Measurements from ENCODE around the gene HBZ. TPM values are rescaled to one million over a fixed set of nuclear protein-coding genes. Genes with fewer than 3 reads are reported as not detected.
"Not testable (repeated sequence)": the region's sequence is repeated elsewhere in the genome, so short reads cannot be mapped to it uniquely, and the experiment has no call there.

HBZ gene
- not detected for polyA plus RNA-seq (2013, experiment 1 of 2; ENCODE audit: insufficient read length)
- not detected for polyA plus RNA-seq (2013, experiment 2 of 2; ENCODE audit: insufficient read length)

DNA sequence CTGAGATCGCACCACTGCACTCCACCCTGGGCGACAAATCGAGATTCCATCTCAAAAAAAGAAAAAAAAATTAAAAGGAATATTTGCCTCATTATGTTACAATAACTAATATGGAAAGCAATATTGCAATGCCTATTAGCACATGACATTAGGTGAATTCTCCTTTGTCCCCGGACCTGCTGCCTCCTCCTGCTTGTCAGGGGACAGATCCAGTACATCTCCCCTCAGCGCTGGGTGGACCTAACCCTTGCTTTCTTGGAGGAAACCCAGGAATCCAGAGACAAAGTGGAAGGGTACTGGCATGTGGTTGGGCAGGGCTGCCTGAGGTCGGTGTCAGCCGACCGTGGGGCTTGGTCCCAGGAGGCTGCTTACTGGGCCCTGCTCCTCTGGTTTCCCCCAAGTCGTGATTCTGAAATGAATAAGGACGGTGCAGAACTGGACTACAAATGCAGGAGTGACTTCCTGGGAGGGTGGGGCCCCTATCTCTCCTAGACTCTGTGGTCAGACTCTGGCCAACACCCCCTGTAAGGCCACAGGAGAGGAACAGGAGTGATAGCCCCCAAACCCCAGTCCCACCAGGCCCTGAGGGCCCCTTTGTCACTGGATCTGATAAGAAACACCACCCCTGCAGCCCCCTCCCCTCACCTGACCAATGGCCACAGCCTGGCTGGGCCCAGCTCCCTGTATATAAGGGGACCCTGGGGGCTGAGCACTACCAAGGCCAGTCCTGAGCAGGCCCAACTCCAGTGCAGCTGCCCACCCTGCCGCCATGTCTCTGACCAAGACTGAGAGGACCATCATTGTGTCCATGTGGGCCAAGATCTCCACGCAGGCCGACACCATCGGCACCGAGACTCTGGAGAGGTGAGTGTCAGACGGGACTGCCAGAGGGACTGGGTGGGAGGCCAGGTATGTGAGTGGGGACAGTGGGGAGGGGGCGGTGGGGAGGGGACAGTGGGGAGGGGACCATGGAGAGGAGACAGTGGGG, at the start of gene HBZ:
HBZ (plus strand) TSS at position 504 of the 988 bp plus-strand sequence; CDS start at position 770, 266 bp downstream.
- no peak for DNase-seq

DNA sequence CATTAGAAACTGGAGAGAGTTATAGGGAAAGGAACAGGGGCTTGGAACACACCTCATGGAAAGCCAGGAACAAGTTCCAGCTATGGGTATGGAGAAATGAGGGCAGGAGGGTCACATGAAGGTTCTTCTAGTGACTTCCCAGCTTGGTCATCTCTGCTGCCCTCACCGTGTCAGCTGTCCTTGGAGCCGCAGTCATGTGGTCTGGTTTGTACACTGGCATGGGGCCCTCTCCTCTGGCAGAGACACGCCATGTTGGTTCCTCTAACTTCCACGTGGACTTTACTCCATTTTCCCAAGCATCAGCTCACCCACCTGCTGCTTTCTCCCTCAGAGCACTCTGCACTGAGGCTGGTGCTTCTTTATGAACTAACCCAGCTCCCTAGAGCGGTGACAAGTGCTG, 48.1 kb upstream of the HBZ start:
- no peak for DNase-seq

DNA sequence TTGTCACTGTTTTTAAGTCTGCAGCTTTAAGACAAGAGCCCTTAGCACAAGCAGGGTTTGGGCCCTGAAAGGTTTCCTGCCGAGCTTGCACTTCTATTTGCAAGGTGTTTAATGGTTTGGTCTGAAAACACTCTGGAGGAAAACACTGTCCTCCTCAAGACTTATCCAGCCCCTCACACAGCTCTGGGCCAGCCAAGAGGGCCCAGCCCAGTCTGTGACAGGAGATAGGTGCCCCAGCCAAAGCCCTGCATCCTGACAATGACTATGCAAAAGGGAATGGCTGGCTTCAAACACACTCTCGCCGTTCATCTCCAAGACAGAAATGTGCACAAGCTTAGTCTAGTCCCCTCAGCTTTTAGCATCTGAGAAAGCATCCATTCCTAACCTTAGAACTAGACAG, 47.5 kb upstream of the HBZ start:
- no peak for DNase-seq

DNA sequence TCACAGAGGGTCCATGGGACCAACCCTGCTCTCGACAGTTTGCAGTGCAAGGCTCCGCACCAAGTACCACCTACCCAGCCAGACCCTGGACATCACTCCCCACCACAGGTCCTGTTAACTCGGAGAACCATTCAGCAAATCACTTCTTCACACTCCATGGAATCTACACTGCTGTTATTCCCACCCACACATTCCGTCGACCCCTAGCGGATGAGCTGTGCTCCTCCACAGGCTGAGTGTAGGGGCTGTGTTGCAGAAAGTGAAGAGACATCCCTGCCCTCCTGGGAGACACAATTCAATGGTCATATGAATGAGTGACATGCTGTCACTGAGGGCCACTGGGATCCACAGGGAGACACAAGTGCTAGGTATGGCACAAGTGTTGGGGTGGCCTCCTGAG, 46.9 kb upstream of the HBZ start:
- DNase-seq, result no peak

DNA sequence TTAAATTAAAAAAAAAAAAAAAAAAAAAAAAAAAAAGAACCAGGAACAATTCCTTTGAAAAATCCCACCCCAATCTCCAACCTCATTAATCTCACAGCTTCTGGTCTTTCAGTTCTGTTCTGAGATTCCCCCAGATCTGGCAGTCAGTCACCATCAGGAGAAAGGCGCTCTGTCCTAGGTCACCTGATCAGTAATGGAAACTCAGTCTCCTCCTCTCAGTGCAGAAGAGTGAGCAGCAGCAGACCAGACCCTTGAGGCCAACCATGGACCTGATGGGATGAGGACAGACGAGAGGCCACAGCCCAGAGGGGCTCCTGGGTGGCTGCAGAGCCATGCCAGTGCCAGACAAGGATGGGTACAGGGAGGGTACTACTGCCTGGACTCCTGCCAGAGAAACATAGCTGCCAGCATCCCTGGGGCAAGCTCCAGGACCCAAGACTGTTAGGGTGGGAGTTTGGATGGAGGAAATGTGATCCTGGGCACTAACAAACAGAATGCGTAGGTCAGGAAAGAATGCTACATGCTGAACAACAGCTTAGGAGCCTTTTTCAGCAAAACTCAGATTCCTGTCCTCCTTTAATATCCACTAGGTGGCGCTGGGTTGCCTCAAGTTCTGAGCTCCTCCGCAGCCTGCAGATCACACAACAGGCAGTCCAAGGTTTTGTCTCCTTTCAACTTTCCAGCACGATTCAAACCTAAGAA, 45.7 kb upstream of the HBZ start:
- DNase-seq, result peak; percentile 71

DNA sequence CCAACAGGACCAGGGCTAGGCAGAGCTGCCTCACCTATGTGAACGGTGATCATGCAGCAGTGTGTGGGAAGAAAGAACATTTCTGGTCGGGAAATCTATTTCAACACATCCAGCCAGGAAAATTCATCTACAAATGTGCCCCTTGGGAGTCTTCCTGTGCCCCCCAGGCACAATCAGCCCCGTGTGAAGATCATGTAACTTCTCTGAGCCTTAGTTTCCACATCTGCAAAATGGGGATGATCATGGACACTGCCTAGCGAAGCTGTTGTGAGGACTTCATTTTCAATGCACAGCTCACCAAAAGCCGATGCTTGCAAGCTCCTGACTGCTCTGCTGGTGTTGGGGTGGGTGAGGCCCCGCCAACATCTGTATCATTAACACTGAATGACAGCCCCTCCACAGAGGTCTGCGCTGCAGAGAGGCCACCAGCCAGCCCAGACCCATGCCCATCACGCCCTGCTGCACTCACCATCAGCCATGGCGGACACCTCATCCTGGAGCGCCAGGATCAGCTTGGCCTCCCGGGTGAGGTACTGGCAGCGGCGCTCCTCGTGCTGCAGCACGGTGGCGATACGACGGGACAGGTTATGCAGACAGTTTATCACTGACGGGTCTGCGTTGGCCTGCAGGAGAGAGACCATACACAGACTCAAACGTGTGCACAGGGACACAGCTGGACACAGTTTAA, 40.1 kb upstream of the HBZ start:
- no peak for DNase-seq

DNA sequence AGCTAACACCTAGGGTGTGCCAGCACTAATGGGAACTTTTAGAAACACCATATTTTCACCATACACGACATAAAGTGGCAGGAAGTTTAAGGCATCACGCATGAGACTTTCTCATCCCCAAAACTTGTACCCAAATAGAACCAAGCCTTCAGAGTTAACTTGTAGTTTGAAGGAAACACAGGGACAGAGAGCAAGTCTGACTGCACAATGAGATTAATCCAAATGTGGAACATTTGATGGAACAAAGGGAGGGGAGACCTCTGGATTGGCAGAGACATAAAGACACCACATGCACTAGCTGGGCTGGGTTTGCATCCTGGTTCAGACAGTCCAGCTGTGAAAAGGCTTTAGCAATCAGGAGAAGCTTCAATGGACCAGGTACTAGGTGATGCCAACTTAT, 38.1 kb upstream of the HBZ start:
- no peak for DNase-seq

DNA sequence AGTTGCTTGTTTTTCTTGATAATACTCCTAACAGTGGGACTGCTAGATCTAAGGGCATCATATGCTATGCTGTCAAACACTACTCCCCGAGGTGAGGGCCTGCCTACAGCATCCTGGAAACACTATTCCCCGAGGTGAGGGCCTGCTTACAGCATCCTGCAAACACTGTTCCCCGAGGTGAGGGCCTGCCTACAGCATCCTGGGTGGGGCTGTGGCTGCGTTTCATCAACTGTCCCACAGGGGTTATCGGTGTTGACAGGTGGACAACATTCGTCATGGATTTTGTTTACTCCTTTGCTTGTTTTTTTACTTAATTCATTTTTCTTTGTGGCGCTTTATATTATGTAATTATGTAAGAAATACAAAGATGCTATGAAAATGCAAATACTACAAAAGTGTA, 36.4 kb upstream of the HBZ start:
- DNase-seq, result no peak

DNA sequence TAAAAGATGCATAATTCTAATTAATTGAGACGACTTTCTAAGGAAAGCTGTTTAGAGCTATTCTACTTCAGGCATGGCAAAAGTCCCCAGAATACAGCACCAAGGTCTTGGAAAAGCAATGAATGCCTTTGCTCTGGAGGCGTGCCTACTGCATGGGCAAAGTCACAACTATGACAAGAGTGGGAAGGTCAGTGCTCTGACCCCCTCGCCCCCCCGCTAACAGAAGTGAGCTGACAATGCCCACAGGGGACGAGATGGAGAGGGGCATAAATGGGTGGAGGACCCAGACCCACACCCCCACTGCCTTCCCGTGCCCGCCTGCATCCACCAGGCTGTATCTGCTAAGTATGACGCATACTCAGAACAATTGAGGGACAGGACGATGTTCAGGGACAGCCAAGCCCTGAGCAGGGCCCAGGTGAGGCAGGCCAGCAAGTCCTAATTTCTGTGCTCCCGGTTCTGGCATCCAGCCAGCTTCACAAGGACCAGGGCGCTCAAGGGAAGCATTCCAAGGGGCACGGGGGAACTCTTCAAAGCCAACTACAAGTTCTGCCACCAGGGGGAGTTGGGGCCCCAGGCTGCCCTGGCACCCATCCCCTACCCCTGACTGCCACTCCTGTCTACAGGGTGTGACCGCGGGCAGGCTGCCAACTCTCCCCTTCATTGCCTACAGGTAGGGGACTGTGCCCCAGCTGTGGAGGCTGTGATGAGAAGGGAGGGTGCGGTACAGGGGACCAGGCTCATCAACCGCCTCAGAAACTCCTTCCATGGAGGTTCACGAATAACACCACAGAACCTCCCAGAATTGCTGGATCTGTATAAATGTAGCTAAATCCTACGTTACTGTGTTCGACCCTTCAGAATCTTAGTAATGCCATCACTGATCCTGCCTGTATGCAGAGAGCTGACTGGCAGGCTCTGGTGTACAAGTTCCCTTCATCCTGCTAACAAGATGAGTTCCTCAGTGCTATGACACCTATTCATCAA, 34.8 kb upstream of the HBZ start:
- DNase-seq, result peak; percentile 57

DNA sequence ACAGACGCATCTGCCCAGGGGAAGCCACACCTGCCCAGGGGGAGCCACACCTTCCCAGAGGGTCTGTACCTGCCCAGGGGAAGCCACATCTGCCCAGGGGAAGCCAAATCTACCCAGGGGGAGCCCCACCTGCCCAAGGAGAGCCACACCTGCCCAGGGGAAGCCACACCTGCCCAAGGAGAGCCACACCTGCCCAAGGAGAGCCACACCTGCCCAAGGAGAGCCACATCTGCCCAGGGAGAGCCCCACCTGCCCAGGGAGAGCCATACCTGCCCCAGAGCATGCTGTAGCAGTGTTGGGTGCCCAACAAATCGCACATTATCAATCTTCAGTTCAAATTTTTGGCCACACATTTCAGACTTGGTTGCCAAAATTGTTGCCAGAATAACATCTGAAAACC, 33.6 kb upstream of the HBZ start:
- no peak for DNase-seq

DNA sequence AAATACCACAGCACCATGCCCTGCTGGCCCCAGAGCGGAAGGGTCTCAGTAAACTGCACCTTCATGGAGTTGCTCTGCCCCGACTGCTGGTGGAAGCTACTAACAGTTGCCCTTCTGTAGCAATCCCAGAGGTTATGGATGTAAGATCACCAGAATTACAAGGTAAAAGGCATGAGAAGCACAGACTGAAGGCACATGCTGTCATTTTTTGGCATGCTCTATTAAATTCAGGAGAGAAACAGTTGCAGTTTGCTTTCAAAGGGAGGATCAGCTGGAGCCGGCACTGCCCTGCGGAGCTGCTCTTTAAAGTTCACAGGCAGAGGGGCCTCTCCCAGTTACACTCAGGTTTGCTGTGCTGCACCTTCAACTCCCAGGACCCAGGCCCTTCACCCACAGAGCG, 33.1 kb upstream of the HBZ start:
- no peak for DNase-seq

DNA sequence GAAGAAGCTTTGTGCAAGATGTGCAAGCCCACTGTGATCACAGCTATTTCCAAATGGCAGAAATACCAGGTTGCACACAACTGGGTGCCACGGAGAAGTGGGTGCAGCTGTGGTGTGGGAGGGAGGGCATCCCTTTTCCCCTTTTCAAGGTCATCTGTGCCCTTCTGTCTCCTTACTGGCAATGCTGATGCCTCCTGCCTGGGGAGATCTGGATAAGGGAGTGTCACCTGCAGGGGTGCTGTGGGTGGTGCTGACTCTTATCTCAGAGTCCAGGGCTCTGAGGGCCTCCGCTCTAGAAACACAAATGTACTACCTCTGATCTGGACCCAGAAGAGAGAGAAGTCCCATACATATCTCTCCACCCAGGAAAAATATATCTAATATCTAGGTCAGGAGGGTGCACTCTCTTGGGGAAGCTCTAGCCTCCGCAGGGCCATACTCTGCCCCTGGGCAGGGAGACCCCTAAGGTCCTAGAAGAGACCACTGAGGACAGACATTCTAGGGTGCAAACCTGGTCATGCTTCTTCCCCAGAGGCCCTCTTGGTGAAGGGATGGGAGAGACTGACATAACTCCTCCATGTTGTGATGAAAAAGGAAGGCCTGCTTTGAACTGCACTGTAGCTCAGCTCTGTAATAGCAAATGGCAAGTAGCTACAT, 32.5 kb upstream of the HBZ start:
- no peak for DNase-seq

DNA sequence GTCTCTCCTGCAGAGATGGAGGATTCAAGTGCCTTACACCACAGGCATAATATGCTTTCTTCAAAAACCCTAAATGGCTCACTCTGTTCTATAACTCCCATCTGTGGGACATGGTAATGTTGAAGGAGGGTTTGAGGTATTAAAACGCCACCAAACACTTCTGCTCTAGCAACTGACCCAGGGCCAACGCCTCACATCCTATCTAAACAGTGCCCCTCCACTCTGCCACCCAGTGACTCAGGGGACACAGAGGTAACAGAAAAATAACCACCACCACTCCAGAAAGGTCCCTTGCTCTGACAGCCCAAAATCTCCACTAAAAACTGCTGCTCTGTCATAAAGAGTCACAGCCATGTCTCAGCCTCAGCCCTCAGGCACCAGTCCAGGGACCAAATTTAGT, 31.7 kb upstream of the HBZ start:
- no peak for DNase-seq

DNA sequence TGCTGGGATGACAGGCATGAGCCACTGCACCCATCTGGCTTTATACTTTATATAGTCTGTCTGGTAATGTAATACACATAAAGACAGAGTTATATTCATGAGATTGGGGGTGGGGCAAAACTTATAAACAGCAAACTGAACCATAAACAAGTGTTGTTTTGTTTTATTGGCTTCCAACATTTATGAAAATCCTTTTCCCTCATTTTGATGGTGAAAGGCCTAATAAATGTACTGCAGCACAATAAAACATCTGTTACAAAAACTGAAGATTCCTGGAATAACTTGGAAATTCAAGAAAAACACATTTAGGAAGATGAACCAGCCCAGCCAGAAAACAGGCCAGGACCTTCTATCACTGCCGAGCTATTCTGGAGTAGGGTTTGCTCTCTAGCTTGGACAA, 30.1 kb upstream of the HBZ start:
- no peak for DNase-seq

DNA sequence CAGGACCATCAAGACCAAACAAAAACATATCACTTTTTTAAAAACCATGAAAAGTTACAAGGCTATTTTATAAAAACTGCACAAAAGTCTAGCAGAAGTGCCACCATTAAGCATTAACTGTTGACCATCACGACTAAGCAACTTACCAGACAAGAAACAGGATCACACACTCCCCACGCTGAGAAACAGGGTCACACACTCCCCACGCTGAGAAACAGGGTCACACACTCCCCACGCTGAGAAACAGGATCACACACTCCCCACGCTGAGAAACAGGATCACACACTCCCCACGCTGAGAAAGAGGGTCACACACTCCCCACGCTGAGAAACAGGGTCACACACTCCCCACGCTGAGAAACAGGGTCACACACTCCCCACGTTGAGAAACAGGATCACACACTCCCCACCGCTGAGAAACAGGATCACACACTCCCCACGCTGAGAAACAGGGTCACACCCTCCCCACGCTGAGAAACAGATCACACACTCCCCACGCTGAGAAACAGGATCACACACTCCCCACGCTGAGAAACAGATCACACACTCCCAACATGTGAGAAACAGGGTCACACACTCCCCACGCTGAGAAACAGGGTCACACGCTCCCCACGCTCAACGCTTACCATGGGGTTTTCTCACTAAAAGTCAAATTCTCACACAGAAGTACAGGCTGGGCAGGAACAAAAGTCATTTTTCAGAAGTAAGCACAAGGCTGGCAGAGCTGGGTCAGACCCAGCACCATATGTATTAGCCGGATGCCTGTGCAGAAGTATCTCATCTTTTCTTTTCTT, 28.7 kb upstream of the HBZ start:
- not testable (repeated sequence) for DNase-seq

DNA sequence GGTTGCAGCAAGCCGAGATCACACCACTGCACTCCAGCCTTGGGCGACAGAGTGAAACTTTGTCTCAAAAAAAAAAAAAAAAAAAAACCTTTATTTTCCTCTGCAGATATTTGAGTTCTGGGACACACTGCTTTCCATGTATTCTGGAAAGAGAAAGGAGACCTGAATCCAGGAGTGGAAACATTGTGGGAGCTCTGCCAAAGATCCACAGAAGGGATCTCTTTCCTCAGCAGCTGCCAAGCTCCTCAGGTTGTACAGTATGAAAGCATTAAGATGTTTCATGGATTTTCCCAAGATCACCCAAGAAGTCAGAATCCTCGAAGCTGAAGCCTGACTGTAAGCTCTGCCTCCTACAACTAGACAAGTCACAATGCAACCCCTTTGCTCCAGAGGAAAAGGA, 27.4 kb upstream of the HBZ start:
- DNase-seq, result no peak

DNA sequence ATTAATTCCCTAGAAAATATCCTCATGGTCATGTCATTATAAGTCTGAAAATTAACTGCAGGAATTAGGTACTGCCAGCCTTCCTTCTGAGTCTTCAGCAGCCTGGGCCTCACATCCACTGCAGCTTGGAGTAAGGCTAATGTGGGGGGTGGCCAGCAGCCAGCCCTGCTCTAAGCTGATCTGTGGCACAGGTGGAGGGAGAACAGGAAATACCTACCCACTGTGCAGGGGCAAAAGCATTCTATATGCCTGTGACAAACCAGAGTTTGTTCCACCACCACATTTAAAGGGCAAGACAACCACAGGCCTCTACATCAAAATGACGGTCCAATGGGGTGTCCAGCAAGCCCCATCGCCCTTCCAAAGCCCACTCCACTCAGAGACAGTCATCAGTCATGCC, 23.4 kb upstream of the HBZ start:
- no peak for DNase-seq

DNA sequence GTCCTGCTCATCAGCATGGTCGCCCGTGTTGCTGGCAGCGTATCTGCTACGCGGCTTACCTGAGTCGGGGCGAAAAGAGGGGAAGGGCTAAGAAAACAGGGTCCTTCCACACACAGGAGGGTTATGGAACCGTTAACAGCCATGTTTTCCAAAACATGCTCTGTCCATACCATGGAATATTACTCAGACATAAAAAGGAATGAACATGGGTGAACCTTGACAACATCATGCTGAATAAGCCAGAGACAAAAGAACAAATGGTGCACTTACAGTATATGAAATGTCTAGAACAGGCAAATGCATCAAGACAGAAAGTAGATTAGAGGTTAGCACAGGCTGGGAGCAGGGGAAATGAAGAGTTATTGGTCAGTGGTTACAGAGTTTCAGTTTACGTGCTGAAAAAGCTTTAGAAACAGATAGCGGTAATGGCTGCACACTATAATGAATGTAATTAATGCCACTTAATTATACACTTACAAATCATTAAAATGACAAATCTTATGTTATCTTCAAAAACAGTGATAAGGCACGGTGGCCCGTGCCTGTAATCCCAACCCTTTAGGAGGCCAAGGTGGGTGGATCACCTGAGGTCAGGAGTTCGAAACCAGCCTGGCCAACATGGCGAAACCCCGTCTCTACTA, 21.8 kb upstream of the HBZ start:
- no peak for DNase-seq

DNA sequence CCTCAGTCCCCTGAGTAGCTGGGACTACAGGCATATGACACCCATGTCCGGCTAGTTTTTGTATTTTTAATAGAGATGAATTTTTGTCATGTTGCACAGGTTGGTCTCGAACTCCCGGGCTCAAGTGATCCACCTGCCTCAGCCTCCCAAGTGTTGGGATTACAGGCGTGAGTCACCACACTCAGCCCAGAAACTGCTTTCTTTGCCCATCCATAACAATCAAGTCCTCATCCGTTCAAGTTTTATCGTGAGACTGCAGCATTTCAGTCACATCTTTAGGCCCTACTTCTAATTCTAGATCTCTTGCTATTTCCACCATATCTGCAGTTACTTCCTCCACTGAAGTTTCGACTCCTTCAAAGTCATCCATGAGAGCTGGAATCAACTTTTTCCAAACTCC, 20.3 kb upstream of the HBZ start:
- DNase-seq, result no peak

DNA sequence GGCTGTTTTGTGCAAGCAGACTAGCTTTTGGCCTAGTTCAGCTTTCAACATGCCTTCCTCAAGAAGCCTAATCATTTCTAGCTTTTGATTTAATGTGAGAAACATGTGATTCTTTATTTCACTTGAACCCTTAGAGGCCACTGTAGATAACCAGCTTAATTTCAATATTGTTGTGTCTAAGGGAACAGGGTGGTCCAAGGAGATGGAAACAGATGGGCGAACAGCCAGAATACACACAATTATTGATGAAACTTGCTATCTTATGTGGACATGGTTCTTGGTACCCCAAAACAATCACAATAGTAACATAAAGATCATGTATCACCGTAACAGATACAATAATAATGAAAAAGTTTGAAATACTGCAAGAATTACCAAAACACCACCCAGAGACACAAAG, 18.7 kb upstream of the HBZ start:
- no peak for DNase-seq
